DMS114 treated with DMSO at 0.1 percent for 48 hours (cell line): ENCODE measurements around the gene ARPC1B.
A peak's percentile ranks its signal among the peaks of the same experiment; 100 is the strongest.
"Not testable (repeated sequence)": the region's sequence is repeated elsewhere in the genome, so short reads cannot be mapped to it uniquely, and the experiment has no call there.

Experiments
- DNase-seq: peaks from one replicate; lab custom pipeline; 2025; ENCODE audit not compliant: unreplicated experiment; lab: John Stamatoyannopoulos, UW

The ARPC1B gene

DNA sequence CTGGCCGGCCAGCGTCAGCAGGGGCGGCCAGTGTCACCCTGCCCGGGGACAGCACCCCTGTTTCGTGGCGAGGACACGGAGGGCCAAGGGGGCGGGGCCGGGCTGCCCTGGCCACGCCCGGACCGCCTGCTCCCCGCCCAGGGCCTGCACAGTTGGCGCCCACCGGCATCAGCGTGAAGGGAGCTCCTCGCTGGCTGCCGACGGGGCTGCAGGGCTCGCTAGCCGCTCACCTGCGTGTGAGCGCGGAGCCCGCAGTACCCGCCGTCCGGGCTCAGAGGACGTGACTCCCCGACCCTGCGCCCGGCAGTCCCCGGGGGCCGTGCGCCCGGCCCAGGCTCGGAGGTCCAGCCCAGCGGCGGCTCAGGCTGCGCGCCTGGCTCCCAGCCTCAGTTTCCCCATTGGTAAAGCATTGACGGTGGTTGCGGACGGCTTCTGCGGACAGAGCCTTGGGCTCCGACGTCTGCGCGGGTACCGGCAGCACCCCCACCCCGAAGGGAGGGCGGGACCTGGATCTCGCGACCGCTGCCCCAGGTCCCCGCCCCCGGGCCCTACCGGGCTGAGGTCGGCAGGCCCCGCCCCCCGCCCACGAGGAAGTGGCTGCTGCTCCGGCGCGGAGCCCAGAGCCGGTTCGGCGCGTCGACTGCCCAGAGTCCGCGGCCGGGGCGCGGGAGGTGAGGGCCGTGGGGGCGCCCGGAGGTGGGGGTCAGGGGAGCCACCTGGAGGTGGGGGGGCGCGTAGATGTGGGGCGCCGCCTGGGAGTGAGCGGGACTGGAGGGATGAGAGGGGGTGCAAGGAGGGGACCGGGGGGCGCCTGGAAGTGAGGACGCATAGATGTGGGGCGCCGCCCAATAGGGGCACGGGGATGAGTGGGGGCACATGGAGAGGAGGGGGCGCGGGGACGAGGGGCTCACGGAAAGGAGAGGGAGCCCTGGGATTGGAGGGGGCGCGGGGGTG, at the start of gene ARPC1B:
Gene ARPC1B (plus strand): TSS at position 620 of the 954 bp plus-strand sequence. CDS start 10,985 bp downstream, outside the sequence.
- DNase-seq: no peak

DNA sequence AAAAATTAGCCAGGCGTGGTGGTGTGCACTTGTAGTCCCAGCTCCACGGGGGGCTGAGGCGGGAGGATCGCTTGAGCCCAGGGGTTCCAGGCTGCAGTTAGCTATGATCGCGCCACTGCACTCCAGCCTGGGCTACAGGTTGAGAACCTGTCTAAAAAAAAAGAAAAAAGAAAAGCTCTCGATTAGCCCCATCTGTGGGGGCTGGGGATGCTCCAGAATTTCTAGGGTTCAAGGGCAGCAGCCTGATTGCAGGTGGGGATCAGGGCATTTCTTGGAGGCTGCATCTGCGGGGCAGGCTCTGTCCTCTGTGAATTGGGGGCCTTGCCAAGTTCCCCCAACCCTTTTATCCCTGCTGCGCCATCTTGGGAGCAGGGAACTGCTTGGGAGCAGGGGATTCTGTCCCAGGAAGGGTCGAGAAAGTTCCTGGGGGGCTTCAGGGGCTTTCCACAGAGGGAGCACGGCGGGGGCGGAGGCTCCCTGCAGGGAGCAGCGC, 49.5 kb upstream of the ARPC1B start:
- DNase-seq: no peak

DNA sequence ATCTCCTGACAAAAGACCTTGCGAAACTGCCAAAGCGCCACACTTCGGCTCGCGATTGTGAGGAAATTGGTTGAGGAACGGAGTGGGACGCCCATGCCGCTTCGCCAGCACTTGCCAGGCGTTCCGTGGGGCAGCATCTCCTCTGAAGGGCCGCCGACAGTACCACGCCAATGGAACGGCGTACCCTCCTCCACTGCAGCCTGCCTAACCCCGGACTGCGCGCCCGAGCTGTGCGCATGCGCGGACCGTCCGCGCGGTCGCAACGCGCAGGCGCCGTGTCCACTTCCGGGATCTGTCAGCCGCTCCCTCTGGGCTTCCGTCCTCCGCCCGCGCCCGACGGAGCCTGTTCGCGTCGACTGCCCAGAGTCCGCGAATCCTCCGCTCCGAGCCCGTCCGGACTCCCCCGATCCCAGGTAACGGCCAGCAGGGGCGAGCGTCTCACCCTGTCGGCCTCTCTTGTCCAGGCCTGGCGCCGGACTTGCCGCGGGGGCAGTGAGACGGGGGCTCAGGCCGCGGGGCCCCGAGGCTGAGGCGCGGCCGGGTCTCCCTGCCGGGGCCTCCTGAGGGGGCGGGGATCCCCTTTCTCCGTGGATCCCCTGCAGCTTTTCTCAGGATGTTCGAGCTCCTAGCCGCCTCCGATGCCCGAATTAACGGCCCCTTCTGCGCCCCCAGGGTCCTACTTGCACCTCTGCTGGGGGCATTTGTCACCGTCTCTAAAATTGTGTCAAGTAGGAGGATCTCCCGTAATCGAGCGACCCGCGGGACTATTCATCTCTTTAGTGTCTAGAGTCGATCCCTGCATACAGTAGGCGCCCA, 48.7 kb upstream of the ARPC1B start, which contains the start of gene ARPC1A:
Gene ARPC1A (plus strand): TSS at position 307 of the 816 bp plus-strand sequence. CDS start 7,456 bp downstream, outside the sequence.
- peak; percentile 85 for DNase-seq

DNA sequence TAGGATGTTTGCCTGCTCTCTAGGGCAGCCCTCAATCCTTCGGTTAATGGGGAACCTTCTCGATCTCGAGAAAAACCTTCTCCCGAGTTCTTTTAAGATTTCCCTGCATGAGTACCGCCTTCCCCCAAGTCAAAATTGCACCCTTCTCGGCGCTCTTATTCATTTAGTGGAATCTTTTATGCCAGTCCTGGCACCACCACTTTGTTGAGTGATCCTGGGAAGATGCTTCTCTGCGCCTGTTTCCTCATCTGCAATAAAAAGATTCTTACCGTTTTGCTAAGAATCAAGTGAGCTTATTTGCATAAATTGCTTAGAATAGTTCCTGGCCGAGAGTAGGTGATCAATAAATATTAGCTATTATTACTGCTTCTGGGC, 48.1 kb upstream of the ARPC1B start:
- no peak for DNase-seq

DNA sequence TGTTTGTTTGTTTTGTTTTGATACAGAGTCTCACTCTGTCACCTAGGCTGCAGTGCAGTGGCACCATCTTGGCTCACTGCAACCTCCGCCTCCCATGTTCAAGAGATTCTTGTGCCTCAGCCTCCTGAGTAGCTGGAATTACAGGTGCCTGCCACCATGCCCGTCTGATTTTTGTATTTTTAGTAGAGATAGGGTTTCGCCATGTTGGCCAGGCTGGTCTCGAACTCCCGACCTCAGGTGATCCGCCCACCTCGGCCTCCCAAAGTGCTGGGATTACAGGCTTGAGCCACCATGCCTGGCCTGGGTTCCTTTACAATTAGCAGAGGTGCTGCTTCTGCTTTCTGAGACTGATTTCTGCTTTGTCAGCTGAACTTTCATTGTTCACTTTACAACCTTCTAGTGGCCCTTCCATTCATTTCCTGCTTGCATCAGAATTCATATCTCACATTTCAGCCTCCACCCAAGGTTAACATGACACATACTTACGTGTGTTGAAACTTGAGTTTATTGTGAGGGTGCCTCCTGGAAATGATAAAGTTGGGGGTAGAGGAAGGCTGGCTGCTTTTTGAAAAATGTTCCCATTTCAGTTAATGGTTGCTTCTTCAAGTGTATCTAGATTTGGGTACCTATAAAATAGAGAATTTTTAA, 44.1 kb upstream of the ARPC1B start:
- not testable (repeated sequence) for DNase-seq

DNA sequence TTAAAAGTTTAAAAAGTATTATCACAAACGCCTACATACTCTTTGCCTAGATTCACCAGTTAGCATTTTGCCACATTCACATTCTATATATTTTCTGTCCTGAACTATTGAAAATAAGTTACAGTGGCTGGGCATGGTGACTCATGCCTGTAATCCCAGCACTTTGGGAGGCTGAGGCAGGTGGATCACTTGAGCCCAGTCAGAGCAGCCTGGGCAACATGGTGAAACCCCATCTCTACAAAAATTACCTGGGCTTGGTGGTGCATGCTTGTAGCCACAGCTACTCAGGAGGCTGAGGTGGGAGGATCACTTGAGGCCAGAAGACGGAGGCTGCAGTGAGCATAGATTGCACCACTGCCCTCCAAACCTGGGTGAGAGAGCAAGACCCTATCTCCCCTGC, 43.5 kb upstream of the ARPC1B start:
- no peak for DNase-seq

DNA sequence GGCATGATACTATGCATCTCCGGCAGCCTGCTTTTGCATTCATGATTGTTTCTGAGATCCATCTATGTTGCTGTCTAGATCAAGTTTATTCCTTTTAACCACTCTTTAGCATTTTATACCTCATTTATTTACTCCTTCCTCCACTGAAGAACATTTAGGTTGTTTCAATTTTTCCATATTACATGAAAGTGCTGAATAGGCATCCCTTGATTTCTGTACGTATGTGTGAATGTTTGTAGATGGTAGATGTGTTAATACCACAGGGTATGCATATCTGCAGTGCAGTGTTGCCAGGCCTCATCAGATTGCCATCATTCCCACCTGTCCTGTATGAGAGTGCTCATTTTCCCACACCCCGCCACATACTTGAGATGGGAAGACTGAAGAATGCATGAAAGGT, 34.9 kb upstream of the ARPC1B start:
- no peak for DNase-seq

DNA sequence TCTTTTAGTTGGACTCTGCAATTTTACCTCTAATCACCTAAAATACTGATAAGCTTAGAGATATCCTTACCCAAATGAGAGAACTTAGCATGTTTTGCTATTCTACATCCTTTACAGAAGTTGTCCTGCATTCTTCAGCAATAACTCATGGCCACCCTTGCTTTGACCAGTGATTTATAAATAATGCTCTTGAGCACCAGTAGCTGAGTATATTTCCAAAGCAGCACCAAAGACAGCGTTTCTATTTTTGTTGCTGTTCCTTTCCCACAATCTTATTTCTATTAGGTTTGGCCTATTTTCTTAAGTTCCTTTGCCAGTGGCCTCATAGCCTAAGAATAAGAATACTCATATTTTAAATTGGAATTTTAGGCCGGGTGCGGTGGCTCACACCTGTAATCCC, 33.9 kb upstream of the ARPC1B start:
- DNase-seq: no peak

DNA sequence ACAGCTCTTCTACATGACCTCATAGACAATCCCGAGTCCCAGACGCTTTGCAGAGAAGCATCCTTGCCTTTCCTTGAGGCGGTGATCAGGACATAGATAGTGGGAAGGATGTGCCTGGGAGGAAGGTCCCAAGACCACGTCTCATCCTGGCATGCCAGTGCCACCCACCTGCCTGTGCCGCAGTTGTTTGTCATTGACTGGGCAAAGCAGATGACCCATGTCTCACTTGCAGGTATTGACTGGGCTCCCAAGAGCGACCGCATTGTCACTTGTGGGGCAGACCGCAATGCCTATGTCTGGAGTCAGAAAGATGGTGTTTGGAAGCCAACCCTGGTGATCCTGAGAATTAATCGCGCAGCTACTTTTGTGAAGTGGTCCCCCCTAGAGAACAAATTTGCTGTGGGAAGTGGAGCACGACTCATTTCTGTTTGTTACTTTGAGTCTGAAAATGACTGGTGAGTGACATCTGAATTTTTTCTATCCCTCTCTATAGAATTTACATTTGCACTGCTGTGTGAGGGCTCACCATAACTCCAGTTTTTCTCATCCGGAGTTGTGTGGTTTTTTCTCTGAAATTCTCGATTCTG, 30.4 kb upstream of the ARPC1B start:
- DNase-seq: no peak

DNA sequence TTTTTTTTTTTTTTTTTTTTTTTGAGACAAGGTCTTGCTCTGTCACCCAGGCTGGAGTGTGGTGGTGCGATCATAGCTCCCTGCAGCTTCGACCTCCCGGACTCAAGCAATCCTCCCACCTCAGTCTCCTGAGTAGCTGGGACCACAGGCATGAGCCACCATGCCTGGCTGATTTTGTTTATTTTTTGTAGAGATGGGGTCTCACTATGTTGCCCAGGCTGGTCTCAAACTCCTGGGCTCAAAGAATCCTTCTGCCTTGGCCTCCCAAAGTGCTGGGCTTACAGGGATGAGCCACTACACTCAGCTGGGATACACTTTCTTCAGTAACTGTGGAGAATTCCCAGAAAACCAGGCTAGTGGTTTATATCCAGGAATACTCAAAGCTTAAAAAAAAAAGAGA, 23.9 kb upstream of the ARPC1B start:
- DNase-seq: not testable (repeated sequence)

DNA sequence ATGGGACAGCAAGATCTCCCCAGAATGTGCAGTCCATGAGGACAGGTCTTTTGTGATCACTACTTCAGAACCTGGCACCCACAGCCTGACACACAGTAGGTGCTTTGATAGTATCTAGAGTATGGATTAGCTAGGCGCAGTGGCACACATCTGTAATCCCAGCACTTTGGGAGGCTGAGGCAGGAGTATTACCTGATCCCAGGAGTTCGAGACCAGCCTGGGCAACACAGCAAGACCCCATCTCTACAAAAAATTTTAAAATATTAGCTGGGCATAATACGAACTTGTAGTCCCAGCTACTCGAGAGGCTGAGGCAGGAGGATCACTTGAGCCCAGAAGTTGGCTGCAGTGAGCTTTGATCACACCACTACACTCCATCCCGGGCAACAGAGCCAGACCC, 22.3 kb upstream of the ARPC1B start:
- DNase-seq: no peak

DNA sequence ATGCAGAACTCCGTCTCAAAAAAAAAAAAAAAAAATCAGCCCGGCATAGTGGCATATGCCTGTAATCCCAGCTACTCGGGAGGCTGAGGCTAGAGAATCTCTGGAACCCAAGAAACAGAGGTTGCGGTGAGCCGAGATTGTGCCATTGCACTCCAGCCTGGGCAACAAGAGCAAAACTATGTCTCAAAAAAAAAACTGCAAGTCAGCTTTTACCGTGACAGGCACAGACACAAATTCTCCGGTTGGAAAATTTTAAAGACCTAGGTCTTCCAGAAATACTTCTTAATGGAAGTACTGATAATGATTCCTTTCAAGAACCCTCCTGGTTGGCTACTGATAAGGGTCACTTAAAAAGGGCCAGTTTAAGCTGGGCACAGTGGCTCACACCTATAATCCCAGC, 19.4 kb upstream of the ARPC1B start:
- DNase-seq: no peak

DNA sequence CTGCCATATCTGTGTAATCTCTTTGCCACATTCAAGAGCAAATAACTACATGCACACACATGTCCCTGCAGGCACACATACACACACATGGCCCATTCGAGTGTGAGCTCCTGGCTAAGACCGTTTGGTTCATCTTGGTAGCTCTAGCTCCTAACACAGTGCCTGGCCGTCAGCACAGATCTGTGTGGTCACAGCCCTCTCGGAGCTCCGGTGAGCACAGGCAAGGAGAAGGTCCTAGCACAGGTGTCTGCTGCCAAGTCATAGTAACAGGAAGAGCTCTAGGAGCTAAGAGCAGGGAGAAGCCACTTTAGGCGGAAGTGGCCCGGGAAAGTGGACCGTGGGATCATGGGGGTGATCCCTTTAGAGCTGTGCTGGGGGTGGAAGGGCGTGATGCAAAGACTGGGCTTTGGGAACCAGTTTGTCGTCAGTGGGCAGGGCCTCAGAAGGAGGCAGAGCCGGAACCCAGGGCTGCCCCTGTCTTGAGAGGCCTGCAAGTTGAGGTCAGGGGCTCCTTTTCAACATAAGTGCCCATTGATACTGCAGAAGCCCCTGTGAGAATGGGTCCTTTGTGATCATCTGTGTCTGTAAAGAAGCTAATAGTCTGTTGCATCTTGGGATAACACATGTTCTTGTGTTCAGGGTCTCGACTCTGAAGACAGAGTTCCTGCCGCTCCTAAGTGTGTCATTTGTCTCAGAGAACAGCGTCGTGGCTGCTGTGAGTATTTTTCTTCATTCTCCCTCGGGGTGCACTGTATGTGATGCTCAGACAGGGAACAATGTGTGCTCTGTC, 16.6 kb upstream of the ARPC1B start:
- no peak for DNase-seq

DNA sequence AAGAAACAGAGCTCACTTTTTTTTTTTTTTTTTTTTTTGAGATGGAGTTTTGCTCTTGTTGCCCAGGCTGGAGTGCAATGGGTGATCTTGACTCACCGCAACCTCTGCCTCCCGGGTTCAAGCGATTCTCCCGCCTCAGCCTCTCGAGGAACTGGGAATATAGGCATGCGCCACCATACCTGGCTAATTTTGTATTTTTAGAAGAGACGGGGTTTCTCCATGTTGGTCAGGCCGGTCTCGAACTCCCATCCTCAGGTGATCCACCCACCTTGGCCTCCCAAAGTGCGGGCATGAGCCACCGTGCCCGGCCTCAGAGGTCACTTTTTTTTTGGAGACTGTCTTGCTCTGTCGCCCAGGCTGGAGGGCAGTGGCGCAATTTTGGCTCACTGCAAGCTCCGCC, 16.0 kb upstream of the ARPC1B start:
- not testable (repeated sequence) for DNase-seq

DNA sequence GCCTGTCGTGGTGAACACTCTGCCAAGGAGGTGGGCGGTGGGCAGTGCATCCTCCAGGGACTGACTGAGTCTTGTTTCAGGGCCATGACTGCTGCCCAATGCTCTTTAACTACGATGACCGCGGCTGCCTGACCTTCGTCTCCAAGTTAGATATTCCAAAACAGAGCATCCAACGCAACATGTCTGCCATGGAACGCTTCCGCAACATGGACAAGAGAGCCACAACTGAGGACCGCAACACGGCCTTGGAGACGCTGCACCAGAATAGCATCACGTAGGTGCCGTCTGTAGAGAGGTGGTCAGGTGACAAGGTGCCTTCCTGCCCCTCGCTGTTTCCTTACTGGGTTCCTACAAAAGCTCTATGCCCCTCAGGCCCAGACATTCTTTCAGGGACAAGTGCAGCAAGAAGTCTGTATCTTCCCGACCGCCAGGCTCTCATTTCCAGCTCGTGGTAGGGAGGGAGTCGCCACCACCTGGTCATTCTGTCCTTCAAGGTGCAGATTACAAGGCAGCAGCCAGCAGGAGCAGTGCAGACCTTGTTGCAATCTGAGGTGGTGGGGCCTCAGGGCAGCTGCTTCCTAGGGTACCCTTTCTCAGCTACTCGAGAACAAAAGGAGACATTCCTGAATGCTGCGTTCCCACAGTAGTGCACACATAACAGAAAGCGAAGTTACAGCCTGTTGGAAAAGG, 14.9 kb upstream of the ARPC1B start:
- DNase-seq: no peak

DNA sequence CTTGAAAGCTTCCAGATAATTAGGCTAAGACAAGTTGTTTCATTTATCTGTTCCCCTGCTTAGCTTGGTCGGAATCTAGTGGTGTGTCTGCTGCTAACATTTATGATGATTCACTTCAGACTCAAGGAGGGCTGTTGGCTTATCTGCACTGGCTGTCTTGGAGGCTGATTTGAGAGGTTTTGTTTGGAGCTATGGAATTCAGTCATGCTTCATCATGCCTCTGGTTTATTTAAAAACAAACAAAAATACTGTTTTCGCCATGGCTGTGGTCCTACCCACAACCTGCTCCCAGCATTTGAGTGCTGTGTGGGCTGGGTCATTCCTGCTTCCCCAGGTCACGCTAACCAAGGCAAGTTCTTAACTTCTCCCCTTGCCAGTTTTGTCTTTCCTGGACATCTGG, 11.7 kb upstream of the ARPC1B start:
- DNase-seq: no peak

DNA sequence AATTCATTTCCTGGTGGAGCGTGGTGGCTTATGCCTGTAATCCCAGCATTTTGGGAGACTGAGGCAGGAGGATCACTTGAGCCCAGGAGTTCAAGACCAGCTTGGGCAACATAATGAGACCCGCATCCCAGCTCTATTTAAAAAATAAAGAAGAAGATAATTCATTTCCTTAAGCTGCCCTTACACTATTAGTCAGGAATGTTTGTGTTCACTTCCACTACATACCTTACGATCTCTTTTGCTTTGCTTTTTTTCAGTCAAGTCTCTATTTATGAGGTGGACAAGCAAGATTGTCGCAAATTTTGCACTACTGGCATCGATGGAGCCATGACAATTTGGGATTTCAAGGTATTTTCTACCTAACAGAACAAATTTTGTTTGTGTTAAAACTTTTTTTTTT, 11.2 kb upstream of the ARPC1B start:
- DNase-seq: no peak

DNA sequence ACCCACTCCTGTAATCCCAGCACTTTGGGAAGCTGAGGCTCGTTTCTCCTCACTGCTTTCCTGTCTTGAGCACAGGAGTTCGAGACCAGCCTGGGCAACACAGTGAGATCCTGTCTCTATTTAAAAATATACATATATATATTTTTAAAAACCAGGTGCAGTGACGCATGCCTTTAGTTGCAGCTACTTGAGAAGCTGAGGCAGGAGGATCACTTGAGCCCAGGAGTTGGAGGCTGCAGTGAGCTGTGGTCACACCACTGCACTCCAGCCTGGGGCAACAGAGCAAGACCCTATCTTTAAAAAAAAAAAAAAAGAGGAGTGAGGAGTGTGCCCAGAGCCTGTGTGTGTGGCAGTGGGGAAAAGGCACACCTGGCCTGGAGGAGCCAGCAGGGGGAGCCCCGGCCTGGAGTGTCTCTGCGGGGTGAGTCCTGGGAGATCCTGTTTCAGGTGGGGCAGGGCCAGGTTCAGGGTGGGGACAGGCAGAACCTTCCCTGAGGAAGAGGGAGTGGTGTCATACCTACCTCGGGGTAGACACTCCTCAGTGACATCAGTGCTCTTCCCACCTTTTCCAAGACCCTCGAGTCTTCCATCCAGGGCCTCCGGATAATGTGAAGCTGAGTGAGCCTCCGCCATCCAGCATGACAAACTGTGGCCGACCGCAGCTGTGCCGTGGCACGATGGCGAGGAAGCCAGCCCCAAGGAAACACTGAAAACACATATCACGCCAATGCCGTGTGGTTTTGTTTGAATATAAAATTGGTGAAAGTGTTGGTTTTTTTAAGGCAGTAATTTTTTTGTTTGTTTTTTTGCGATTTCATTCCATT, 9.0 kb upstream of the ARPC1B start:
- DNase-seq: no peak

DNA sequence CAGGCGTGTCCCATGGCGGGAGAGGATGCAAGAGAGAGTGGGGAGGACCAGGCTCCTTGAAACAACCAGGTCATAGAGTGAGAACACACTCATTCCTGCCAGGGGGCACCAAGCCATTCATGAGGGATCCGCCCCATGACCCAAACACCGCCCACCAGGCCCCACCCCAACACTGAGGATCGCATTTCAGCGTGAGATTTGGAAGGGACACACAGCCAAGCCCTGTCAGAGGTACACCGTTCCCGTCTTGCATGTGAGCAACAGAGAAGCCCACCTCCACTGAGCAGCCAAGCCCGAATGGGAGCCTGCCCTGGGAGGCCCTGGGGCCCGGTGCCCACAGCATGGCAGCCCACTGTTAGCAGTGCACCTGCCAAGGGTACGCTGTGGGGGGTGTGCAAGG, 7.9 kb upstream of the ARPC1B start:
- no peak for DNase-seq
